ENCODE results near the gene MLLT6.

Gene MLLT6

DNA sequence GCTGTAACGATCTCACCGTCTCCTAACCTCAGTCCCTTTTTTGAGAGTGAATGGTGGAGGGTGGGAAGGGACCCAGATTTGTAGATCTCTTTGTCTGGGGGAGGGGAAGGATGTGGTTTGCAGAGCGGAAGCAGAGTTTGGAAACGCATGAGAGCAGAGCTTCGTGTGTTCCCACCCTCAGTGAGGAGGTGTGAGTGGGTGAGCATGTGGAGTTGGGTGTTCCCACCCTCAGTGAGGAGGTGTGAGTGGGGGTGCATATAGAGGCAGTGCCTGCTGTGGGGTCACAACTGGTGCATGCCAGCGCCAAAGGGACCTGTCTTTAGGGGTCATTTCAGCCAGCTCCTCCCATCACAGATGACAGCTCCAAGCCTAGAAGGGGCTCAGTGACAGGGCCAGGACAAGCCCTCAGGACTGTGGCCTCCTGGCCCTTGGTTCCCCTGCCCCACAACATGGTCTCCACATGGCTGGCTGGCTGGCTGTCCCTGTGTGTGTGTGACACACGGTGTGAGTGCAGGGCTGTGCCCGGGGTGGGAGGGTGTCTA is 23.3 kb downstream of the MLLT6 start:
- peak; percentile 60 for DNase-seq (ENCODE audit: low read depth)

DNA sequence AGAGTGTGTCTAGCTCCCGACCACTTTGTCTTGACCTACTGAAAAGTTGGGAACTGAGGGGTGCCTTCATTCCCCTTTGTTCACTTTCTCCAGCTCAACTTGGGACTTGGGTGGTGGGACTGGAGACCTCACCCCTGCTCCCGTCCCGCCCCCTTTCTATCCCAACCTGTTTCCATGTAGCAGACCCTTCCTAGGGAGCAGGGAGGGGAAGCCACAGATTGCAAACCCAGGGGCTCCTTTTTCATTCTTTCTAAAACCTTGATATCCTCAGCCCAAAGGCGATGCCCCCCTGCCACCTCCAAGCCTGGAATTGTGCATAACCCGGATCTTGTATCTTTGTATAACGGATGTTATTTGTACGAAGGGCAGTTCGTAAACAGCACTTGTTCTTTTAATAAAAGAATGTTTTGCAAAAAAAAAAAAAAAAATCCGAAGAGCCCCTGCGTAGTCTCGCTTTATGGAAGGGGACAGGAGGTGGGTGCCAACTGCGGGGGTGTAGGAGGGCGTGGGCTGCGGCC is 24.4 kb downstream of the MLLT6 start:
- no peak for DNase-seq (ENCODE audit: low read depth)

DNA sequence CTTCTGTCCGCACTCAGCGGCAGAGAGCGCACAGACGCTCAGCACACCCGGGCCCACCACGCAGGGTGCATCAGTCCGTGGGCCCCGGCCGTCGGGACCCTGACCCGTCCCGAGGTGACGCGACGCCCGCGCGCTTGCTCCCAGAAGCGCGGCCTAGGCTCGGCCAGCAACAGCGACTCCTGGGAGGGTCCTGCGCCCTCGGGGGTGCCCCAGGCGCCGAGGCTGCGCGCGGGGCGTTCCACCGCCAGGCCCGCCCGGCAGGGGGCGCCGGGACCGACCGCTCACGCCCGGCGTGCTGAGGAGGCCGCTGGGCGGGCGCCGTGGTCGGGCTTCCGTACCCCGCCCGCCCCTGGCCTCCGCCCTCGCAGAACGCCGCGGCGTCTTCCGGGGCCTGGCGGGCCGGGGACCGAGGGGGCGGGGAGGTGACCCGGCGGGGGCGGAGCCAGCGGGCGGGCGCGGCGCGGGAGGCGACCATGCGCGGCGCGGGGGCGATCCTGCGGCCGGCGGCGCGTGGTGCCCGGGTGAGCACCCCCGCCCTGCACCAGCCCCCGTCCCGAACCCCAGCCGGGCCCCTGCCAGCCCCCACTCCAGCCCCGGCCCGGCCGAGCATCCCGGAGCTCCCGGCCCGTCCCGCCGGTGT is 24.9 kb downstream of the MLLT6 start, which contains the start of gene CISD3:
CISD3 (plus strand) TSS at position 456 of the 640 bp plus-strand sequence; CDS start at position 474, 18 bp downstream.
- peak; percentile 78 for DNase-seq (ENCODE audit: low read depth)

- no peak for DNase-seq (ENCODE audit: low read depth)
These were observed 25.7 kb downstream of the MLLT6 start for GRCh38 chr17:38730526-38731379.

- DNase-seq (ENCODE audit: low read depth) = no peak
These were observed 26.6 kb downstream of the MLLT6 start for GRCh38 chr17:38731526-38732294.

DNA sequence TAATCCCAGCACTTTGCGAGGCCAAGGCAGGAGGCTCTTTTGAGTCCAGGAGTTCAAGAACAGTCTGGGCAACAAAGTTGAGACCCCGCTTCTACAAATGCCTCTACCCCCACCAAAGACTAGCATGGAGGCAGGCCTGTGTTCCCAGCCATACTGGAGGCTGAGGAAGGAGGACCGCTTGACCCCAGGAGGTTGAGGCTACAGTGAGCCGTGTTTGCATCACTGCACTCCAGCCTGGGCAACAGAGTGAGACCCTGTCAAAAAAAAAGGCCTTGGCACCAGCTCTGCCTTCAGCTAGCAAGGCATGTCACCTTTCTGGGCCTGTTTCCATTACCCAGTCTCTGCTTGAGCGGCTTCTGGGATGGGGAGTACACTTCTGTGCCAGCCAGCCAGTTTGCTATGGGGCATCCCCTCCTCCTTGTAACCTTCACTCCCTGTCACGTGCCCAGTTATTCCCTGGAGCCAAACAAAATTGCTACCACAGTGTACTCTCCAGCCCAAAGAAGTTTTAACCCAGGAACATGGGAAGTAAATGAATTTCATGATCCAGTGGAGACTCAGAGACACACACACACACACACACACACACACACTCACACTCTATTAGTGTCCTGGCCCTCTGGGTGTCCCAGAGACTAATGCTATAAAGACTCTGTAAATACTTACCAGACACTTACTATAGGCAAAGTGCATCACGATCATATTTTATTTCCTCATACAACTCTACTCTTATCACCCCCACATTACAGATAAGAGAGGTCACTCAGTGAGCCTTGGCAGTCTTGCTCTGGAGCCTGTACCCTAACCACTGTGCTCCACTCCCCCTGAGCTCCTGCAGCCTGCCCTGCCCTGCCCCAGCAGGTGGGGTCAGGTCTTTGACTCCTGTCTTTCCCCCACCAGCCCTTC is 27.6 kb downstream of the MLLT6 start:
- DNase-seq (ENCODE audit: low read depth) = no peak

- no peak for DNase-seq (ENCODE audit: low read depth)
These were observed 28.4 kb downstream of the MLLT6 start for GRCh38 chr17:38733282-38733981.

DNA sequence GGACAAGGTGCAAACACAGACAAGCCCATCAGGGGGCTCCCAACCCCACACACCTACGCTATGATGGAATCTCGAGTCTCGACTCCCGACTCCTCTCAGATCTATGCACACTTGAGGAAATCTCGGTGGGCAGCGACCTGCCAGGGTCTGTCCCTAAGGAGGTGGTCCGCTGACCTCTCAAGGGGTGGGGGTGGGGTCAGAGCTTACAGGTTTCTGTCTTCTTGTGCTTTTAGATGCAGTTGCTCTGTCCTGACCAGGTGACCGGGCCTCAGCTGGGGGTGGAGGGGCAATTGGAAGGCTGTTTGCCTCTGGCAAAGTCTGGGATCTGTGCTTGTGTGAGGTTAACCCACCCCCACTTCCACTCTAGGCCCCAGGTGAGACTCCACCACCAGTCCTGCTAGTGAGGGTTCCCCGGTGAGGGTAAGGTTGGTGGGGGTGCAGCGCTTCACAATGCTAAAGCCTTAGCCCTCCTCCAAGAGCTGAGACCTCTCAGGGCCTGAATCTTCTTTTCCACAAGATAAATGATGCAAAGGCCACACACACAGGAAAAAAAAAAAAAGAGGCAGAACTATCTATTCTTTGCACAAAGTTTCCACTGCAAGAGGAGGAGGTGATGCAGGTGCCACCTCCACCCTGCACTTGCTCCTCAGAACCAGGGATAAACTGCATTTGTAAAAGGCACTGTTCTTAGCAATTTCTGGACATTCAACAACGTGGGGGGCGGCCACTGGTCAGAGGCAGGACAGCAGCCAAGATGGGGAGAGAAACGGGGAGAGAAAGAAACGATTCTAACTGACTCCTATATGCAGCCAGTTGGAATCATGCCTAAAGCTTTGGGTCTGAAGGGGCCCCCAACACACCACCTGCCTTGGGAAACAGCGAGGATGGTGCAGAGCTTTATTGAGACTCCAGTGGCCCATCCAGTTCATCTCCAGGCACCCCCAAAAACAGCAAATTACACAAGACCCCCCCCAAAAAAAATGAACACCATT is 29.2 kb downstream of the MLLT6 start:
- DNase-seq (ENCODE audit: low read depth) = no peak

DNA sequence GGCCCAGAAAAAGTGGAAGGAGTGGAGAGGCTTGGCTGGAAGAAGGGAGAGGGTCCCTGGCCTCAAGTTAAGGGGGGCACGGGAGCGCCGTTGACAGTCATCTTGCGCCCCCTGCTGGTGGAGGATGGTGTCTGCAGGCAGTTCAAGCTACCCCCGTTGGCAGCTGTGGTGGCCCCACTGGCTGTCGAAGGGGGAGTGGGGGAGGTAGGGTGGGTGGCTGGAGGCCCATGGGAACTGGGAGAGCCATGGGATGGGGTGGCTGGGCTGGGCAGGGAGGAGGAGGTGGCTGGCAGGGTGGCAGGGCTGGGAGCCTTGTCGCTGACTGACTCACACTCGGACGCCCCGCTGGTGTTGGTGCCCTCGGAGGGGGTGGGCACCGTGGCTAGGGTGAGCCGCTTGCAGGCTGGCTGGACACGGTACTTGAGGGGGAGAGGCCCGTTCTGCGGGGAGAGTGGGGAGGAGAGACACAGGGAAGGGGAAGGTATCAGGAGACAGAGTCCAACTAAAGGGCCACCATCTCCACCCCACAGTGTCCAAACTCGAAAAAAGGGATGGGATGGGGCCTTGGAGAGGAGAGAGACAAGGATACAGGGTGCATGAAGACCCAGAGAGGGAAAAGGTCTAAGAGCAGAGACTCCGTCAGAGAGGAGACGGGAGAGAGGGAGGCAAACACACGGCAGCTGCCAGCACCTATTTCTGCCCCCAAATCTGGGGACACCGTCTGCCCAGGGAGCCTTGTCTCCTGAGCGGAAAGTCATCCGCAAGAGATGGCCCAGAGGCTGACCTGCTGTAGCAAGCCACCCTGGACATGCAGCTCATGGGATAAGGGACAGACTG is 30.3 kb downstream of the MLLT6 start:
- peak; percentile 75 for DNase-seq (ENCODE audit: low read depth)

DNA sequence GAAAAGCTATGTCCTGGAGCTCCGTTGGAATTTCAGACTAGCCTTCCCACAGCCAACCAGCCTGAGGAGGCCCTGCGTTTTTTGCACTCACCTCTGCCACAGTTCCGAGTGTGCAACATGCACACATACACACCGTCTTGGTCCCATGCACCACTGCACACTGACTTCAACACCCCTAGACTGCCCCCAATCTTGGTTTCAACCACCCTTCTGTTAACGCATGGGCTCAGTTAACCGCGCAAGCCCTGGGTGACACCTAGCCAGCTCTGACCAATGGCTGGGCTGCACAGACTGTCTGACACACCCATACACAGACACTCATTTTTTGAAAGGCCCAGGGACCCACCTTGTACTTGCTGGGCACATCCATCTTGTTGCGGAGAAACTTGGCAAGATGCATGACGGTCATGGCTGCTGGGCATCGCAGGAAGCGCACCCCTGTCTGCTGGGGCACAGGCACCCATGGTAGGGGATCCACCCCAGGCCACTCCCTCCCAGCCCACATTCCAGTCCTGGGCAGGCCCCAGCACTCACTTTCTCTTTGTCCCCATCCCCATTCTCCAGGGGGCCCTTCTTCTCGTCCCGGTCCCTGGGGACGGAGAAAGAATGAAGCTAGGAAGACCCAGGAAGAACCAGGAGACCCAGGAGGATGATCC is 33.1 kb downstream of the MLLT6 start:
- DNase-seq (ENCODE audit: low read depth) = no peak

- no peak for DNase-seq (ENCODE audit: low read depth)
These were observed 33.6 kb downstream of the MLLT6 start for GRCh38 chr17:38738686-38739085.

DNA sequence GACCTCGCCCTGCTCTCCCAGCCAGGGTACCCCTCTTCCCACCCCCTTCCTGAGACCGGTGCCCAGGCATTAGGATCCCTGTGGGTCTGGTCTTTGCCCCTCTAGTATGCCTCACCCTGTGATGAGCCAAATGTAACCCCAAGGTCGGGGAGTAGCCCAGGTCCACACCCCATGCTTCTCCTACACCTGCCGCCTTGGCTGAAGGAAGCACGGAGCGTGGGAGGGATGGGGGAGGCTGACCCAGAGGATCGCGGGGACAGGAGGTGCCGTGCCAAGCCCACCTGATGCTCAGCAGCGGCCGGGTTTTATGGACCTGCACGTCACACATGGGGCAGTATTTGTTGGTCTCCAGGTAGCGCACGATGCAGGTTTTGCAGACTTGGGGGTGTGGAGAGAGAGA is 34.2 kb downstream of the MLLT6 start:
- no peak for DNase-seq (ENCODE audit: low read depth)

GRCh38 chr17:38740044-38740443 is 35.0 kb downstream of the MLLT6 start:
- DNase-seq (ENCODE audit: low read depth) = no peak

DNA sequence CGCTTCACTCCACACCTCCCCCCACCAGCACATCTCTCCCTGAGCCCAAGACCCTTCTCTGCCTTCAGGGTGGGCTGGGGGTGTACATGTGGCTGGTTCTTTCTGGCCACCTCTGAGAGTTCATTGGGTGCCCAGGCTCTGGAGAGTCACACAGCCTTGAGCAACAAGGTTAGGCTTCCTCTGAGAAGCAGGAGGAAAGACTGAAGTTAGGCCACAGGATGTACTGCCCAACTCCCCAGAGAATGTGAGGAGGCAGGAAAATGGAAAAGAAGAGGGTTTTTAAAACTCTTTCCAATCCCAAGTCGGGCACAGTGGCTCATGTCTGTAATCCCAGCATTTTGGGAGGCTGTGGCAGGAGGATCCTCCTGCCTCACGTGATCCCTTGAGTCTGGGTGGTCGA is 35.7 kb downstream of the MLLT6 start:
- DNase-seq (ENCODE audit: low read depth) = no peak

DNA sequence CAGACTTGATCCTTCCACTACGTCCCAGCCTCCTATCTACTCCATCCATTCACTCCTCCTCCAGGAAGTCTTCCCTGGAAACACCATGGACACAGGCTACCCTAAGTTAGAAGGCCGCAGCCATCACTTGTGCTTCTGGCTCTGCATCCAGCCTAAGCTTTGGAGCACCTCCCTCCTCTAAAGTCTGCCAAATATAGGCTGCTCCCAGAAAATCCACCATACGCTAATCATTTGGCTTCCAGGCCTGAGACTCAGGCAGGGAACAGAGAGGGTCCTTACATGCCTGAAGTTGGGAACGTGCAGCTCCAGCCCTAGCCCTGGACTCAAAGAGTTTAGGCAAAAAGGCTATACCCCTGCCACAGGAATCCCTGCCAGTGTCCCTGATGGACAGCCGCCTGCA is 36.4 kb downstream of the MLLT6 start:
- no peak for DNase-seq (ENCODE audit: low read depth)

GRCh38 chr17:38741921-38742410 is 36.9 kb downstream of the MLLT6 start:
- no peak for DNase-seq (ENCODE audit: low read depth)
